ENCODE data around the gene DNAJC22.
A peak's percentile ranks its signal among the peaks of the same experiment; 100 is the strongest.
"Not testable (repeated sequence)": the region's sequence is repeated elsewhere in the genome, so short reads cannot be mapped to it uniquely, and the experiment has no call there.

The DNAJC22 gene

DNA sequence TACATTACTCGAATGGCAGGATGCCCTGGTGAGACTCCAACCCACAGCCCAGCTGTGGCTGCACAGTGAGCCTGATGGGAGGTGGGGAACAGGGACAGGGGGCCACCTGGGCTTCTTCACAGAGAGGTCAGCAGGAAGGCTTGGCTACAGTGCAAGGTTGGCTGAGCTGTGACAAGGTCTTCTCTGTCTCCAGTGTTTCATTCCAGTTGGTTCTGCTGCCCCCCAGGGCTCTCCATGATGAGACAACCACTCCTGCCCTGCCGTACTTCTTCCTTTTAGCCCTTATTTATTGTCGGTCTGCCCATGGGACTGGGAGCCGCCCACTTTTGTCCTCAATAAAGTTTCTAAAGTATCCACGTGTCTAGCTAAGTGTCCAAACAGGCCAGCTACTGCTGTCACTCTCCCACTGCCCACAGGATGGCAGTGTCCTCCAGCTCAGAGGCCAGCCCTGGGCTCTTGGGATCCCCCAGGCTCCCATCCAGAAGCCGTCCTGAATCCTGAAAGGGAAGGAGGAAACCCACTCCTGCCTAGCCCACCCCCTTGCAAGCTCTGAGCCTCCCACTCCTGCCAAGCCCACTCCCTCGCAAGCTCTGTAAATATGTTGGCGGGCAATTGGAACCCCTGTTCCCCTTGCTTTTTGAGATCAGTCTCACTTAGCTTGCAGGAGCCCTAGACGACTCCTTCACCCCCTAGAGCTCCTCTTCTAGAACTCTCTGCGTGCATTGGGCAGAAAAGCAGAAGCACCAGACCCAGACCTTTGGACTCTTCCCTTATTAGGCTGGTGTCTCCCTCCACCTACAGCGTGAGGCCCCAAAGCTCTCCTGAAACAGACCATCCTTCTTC lies 15.1 kb upstream of the DNAJC22 start:
- DNase-seq = peak; percentile 97

DNA sequence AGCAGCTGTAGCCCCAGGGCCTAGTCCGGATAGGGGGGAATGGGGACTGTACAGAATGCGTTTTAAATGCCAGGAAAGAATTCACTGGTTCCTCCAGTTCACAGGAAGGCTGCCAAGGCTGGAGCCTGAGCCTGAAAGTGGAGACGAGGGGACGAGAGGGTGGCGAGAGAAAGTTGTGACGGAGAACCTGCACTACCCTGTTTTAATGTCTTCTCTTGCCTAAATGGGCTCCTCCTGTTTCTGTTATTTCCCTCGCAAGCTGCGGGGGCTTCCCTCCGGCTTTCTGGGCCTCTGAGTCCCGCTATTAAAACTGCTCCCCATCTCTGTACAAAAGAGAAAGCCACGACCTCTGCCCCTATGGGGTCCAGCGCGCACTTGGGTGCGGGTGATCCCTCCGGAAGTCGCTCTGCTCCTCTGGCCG lies 14.2 kb upstream of the DNAJC22 start:
- DNase-seq = no peak

GRCh38 chr12:49332891-49333371 lies 13.8 kb upstream of the DNAJC22 start:
- no peak for DNase-seq

- DNase-seq = not testable (repeated sequence)
These were observed 12.9 kb upstream of the DNAJC22 start for GRCh38 chr12:49333778-49334177.

DNA sequence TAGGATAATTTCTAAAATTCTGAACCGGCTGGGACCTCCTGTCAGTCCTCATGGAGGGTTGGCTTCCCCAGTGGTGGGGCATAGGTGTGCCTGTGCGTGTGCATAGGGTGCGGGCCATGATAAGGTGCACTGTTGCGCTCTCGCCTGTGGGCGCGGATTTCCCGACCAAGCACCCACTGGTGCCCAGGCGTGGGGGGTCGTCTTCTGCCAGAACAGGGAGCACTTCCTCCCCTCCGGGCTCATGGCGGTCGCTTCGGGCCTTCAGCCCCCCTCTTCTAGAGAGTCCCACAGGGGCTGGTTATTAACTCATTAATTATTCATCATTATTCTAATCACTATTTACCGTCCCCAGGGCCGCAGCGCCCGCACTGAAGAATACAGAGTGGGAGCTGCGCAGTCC lies 12.5 kb upstream of the DNAJC22 start:
- no peak for DNase-seq

DNA sequence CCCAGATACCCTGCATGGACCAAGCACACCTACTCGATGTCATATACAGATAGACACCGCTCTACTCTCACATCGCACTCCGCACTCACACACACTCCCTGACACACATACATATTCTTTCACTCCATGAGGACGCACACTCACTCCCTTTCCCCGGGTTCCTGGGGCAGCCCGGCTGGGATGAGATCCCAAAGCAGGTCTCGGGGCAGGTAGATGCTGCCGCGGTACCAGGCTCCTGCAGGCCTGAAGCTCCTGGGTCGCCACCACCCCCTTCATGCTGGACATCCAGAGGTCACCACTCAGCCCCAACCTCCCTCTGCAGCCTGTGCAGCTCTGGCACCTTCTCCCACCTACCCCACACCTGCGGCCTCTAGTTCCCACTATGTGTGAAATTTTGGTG lies 12.0 kb upstream of the DNAJC22 start:
- DNase-seq = no peak

- DNase-seq = no peak
These were observed 11.4 kb upstream of the DNAJC22 start for GRCh38 chr12:49335118-49335954.

DNA sequence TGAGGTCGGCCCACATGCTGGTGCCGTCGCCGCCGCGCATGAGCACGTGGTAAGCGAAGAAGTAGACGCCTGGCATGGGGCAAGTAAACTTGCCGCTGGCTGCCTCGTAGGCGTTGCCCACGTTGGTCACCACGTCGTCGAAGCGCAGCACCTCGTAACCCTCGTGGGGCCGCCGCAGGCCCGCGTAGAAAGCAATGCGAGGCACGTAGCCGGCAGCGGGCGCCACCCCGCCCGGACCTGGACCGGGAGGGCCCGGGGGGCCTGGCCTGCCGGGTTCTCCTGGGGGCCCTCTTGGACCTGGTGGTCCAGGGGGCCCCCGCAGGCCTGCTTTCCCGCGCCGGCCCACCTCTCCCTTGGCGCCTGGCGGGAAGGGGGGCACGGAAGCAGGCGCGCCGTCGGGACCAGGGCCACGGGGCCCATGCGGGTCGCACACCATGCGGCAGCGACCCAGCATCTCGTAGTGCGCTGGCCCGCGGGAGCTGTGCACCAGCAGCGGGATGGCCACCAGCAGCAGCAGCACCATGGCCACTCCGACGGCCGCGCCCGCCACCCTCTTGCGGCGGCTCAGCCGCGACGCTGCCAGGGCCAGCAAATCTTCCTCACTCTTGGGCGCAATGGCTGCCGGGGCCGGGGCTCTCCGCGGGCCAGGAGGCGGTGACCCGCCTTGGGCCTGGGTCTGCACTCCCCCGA lies 10.6 kb upstream of the DNAJC22 start:
- DNase-seq = no peak

DNA sequence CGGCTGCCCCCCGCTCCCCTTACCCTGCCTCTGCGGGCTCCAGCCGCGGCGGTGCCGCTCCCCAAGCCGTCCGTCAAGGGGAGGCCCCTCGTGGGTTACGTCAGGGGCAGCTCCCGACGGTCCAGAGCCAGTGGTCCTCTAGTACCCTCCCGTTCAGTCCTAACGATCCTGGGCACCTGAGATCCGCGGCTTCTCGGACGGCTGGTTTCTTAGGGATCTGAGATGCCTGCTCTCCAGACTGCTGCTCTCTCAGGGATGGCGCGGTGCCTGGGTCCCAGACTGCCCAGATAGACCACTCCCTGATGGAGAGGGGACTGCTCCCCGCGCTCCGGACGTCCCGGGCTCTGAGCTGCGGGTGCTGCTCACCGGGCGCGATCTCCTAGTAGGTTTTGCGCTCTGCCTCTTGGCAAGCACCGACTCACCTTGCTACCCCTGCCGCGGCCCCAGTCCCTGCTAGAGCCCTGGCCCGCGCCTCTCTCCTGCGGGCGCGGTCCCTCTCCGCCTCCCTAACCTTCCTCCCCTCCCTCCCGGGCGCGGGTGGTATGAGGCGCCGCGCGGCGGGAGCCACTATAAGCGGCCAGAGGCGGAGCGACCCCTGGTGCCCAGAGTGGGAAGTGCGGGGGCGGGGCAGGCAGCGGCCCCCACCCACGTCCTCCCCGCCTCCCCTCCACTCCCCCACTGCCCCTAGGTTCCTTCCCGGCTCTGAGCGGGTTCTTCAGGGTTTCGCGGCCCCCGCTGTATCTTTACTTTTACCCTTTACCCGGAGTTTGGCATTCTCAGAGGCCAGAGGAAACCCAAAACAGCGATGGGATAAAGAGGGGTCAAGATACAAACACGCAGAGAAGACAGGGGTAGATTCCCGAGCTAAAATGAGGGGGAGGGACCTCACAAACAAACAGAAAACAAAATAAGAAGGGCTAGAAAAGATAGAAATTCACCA lies 9.8 kb upstream of the DNAJC22 start, which contains the start of gene C1QL4:
Gene C1QL4 (minus strand): TSS at position 544 of the 940 bp plus-strand sequence. CDS start 711 bp downstream, outside the sequence.
- DNase-seq = peak; percentile 99

DNA sequence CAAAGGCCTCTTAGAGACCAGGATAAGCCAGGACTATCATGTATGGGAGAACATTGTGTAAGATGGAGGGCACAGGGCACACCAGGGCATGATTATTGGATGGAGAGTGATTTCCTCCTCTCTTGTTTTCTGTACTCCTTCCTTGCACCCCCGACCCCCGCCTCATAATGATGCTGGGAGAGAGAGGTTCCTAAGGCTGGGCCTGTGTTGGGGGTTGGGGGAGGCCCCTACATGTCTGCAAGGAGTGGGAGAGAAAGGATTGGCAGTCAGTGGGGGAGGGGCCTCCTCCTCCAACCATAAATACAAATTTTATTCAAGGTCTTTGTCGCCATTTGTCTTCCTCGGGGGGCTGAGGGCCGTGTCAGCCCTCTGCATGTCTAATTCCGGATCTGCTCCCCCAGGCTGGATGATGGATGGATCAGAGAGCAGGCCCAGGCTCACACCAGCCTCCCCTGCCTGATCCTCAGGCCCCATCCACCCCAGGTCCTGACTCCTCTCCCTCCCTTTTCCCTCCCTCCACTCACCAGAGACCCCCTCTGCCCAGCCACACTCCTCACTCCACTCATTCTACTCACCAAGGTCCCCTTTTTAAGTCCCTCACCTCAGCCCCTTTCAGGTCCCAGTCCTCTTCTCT lies 7.7 kb upstream of the DNAJC22 start:
- no peak for DNase-seq

DNA sequence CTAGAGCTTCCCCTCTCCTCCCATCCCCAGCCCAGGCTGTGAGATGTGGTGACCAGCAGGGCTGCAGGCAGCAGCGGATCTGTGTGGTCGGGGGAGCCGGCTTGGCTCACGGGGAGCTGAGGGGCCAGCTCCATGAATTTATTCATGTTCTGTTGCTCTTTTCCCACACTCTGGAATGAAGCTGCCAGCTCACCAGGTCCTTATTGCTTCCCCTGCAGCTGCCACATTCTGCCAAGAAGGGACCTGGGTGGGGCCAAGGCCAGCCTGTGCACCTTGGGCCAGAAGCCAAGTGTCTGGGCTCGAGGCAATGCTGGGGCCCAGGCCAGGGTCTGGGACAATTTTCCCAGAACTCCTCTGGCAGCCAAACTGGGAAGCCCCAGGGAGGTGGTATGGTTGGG lies 7.2 kb upstream of the DNAJC22 start:
- DNase-seq = no peak

GRCh38 chr12:49340095-49340870 lies 6.4 kb upstream of the DNAJC22 start:
- DNase-seq = no peak

GRCh38 chr12:49340971-49341776 lies 5.5 kb upstream of the DNAJC22 start:
- DNase-seq = no peak

DNA sequence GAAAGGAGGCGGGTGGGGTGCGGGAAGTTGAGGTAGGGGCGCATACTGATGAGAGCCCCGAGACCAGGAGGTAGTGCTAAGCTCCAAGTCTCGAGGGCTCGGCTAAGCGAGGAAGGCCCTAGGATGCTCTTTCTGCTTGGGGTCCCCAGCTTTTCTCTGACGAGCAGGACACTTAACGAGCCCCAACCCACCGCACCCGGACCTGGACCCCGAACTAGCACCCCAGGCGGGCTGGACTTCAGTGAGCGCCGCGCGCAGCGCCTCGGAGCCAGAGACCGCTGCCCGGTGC lies 5.0 kb upstream of the DNAJC22 start:
- no peak for DNase-seq

DNA sequence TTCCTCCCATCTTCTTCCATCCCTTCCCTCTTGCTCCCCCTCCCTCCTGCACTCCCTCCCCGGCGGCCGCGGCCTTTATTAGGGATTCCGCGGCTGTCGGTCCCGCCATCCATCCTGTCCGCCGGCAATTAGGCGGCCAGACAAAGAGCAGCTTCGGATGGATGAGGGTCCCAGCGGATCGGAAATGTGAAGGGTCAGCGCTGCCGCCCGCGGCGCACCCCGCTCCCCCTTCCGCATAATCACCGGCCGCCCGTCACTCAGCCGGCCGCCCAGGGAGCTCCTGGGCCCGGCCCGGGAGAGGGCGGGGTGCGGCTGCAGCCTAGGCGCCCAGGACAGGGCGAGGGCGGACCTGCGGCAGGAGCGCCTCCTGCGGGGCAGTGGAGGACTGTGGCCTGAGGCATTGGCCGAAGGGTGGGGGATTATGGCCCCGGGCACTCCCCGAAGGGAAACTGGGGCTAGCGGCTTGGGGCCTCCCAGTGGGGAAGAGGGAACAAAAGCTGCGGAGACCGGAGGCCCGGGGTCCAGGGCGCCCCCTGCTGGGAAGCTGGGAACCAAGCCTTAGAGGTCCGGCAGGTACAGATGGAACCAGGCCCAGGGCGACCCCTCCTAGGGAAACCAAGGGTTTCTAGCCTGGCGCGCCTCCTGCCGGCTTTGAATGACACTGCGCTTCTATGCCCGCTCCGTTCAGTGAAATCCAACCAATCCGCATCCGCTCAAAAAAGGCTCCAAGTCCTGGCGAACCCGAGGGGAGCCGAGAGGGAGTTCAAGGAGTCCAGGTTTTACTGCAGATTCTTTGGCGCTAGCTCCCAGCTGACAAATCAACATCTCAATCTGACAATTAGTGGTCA lies 4.4 kb upstream of the DNAJC22 start:
- peak; percentile 96 for DNase-seq

DNA sequence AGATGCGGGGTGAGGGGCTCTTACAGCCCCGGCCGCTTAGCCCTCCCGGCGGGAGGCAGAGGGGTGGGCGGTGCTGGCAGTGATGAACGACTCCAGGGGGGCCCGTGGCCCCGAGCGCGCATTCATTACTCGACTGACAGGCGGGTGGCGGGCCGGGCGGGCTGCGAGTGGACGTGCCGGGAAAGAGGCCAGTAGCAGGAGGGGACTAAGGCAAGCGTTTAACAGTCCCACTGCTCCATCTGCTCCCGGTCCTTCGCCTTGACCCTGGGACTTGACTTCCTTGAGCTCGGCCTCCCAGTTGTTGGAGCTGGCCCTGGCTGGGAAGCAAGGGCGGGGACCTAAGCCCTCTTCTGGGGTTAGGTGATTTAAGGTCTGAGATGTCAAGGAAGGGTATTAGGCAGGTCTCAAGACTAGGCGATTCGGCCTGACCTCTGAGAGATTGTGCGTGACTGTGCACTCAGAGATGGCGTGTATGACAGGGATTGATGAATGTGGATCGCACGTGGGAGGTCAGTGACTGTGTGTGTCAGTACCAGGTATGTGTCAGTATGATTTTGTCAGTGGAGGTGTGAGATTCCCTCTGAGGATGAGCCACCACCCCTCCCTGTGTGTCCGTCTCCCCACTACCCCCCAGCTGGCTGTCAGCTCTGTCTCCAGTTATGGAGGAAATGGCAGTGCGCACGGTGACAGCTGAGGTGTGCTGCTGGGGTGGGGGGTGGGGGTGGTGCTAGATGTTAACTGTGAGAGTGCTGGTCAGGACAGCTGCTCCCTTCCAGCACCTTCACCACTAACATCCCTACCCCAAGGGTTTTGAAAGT lies 3.6 kb upstream of the DNAJC22 start:
- peak; percentile 20 for DNase-seq

DNA sequence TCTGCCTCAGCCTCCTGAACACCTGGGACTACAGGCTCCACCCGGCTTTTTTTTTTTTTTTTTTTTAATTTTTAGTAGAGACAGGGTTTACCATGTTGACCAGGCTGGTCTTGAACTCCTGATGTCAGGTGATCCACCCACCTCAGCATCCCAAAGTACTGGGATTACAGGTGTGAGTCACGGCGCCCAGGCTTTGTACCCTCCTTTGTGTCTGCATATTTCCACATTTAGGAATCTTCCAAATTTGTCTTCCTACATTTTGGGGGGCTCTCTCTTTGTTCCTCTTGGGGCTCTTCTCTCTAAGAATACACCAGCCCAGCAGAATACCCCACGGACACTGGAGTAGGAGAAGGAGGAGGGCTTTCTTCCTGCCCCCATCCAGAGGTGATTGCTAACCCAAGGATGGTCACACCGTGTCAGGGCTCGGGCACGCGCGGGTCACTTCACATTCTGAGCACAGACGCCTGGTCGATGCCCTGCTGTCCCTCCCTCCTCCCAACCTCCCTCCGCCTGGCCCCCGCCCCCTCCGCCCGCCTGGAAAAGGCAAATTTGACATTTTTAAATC lies 2.1 kb upstream of the DNAJC22 start:
- DNase-seq = peak; percentile 35

All from 8988T (cell line).